H1 (cell line): Measurements from ENCODE around the gene SGPP2. TPM values are rescaled to one million over a fixed set of nuclear protein-coding genes. Genes with fewer than 3 reads are reported as not detected.

Experiments
- CTCF ChIA-PET: fragments of 300-600 bp; sonication (Branson Sonifier 250); formaldehyde crosslinking; loops from one replicate; lab custom pipeline; 2021; ENCODE audit not compliant: partially characterized antibody; lab: Charles Lee
- POLR2A ChIA-PET: fragments of 300-600 bp; sonication (Branson Sonifier 250); formaldehyde crosslinking; loops from one replicate; lab custom pipeline; 2021; ENCODE audit warnings: inconsistent platforms; ENCODE audit not compliant: partially characterized antibody; lab: Charles Lee
- DNase-seq, 2 experiments: peaks; one replicate each; pipeline versions ENCODE4 v3.0.0 to v3.0.0-alpha.2; 2010 to 2022; ENCODE audit warnings: low spot score in 2 of 2, low read depth in 1 of 2, mixed read lengths in 1 of 2
- FAIRE-seq: peaks from 2 replicates; lab custom pipeline; 2011; peaks lifted over from hg19 to GRCh38; lab: Jason Lieb, UNC
- H2AFZ ChIP-seq: 2 replicates; pipeline ENCODE4 v1.8.1; 2012; ENCODE audit warnings: low read length, inconsistent platforms
- H2AK5ac ChIP-seq: 2 replicates; pipeline ENCODE4 v1.6.1; 2013; ENCODE audit warnings: low read depth, low read length
- H2BK120ac ChIP-seq: replicated peaks from 2 replicates; pipeline ENCODE3; 2013; ENCODE audit warnings: low read depth, low read length, inconsistent platforms
- H2BK12ac ChIP-seq: 2 replicates; pipeline ENCODE4 v1.6.1; 2013; ENCODE audit warnings: low read depth, low read length
- H2BK15ac ChIP-seq: 2 replicates; pipeline ENCODE4 v1.6.1; 2013; ENCODE audit warnings: low read length
- H2BK20ac ChIP-seq: 2 replicates; pipeline ENCODE4 v1.6.1; 2013; ENCODE audit warnings: low read length
- H2BK5ac ChIP-seq: 2 replicates; pipeline ENCODE4 v1.6.1; 2013; ENCODE audit warnings: low read depth, low read length
- H3K14ac ChIP-seq: 2 replicates; pipeline ENCODE4 v1.6.1; 2013; ENCODE audit warnings: inconsistent platforms; ENCODE audit not compliant: insufficient read length
- H3K18ac ChIP-seq: 2 replicates; pipeline ENCODE4 v1.6.1; 2013; ENCODE audit warnings: low read length; ENCODE audit errors: extremely low read depth
- H3K23ac ChIP-seq: 2 replicates; pipeline ENCODE4 v1.6.1; 2013; ENCODE audit warnings: inconsistent platforms; ENCODE audit not compliant: insufficient read length
- H3K23me2 ChIP-seq: 2 replicates; pipeline ENCODE4 v1.6.1; 2013; ENCODE audit warnings: low read depth, low read length
- H3K27ac ChIP-seq: 2 replicates; pipeline ENCODE4 v1.6.1; 2011; ENCODE audit warnings: low read depth, low read length, inconsistent platforms
- H3K27me3 ChIP-seq, 4 experiments: replicated peaks in 1 of 4; 1 replicate in 1 of 4; 2 replicates in 3 of 4; pipeline versions ENCODE4 v1.6.1 to v1.8.1; 2011 to 2013; ENCODE audit warnings: low read length in 3 of 4, mild to moderate bottlenecking in 3 of 4, inconsistent platforms in 2 of 4, mixed read lengths in 2 of 4, moderate library complexity in 1 of 4; ENCODE audit not compliant: control insufficient read depth in 3 of 4, insufficient read depth in 3 of 4; ENCODE audit errors: extremely low read depth in 1 of 4
- H3K36me3 ChIP-seq, 4 experiments: 2 replicates each; pipeline versions ENCODE4 v1.6.1 to v1.8.1; 2011 to 2013; ENCODE audit warnings: mild to moderate bottlenecking in 4 of 4, low read length in 3 of 4, moderate library complexity in 2 of 4, control low read depth in 1 of 4, inconsistent platforms in 1 of 4; ENCODE audit not compliant: insufficient read depth in 4 of 4, control insufficient read depth in 2 of 4
- H3K4ac ChIP-seq: replicated peaks from 2 replicates; pipeline ENCODE3; 2013; ENCODE audit warnings: low read length, low read depth, mixed read lengths, inconsistent platforms; ENCODE audit not compliant: insufficient read length
- H3K4me1 ChIP-seq, 4 experiments: replicated peaks in 1 of 4; 1 replicate in 1 of 4; 2 replicates in 3 of 4; pipeline versions ENCODE4 v1.6.1 to v1.8.1; 2011 to 2013; ENCODE audit warnings: low read length in 3 of 4, inconsistent platforms in 2 of 4, mixed read lengths in 1 of 4; ENCODE audit not compliant: insufficient read depth in 4 of 4, control insufficient read depth in 3 of 4
- H3K4me2 ChIP-seq, 2 experiments: 2 replicates each; pipeline versions ENCODE4 v1.6.1 to v1.8.1; 2011 to 2013; ENCODE audit warnings: low read depth in 2 of 2, low read length in 2 of 2, control low read depth in 1 of 2, inconsistent platforms in 1 of 2, mild to moderate bottlenecking in 1 of 2; ENCODE audit not compliant: insufficient read depth in 1 of 2
- H3K4me3 ChIP-seq, 4 experiments: fragments of 200-600, 300-600 bp in 1 of 4; sonication (generic), shearing (Covaris generic), sonication (Bioruptor Twin) in 1 of 4; 2 replicates each; pipeline versions ENCODE4 v1.5.1 to v1.8.1; 2011 to 2016; ENCODE audit warnings: low read length in 4 of 4, low read depth in 3 of 4, control low read depth in 2 of 4, inconsistent platforms in 2 of 4, mild to moderate bottlenecking in 2 of 4, mixed read lengths in 1 of 4, moderate library complexity in 1 of 4; ENCODE audit not compliant: insufficient read depth in 2 of 4; ENCODE audit errors: extremely low read depth in 1 of 4
- H3K56ac ChIP-seq: replicated peaks from 2 replicates; pipeline ENCODE3; 2013; ENCODE audit warnings: low read depth, mild to moderate bottlenecking, mixed read lengths, low read length, inconsistent platforms; ENCODE audit not compliant: insufficient read length
- H3K79me1 ChIP-seq: 2 replicates; pipeline ENCODE4 v1.6.1; 2013; ENCODE audit warnings: low read depth, low read length, control low read depth
- H3K79me2 ChIP-seq, 2 experiments: 2 replicates each; pipeline versions ENCODE4 v1.6.1 to v1.8.1; 2012 to 2013; ENCODE audit warnings: low read length in 2 of 2, mild to moderate bottlenecking in 2 of 2, inconsistent platforms in 1 of 2; ENCODE audit not compliant: insufficient read depth in 2 of 2, control insufficient read depth in 1 of 2
- H3K9ac ChIP-seq, 4 experiments: replicated peaks in 1 of 4; 1 replicate in 1 of 4; 2 replicates in 3 of 4; pipeline versions ENCODE4 v1.6.1 to v1.8.1; 2011 to 2013; ENCODE audit warnings: low read depth in 3 of 4, low read length in 3 of 4, control low read depth in 2 of 4, mild to moderate bottlenecking in 2 of 4, moderate library complexity in 2 of 4, inconsistent platforms in 1 of 4; ENCODE audit errors: extremely low read depth in 1 of 4
- H3K9me3 ChIP-seq, 2 experiments: 2 replicates each; pipeline versions ENCODE4 v1.6.1 to v1.8.1; 2012 to 2013; ENCODE audit warnings: mild to moderate bottlenecking in 2 of 2, moderate library complexity in 2 of 2, control low read depth in 1 of 2, inconsistent platforms in 1 of 2, low read depth in 1 of 2, low read length in 1 of 2, mixed read lengths in 1 of 2; ENCODE audit not compliant: insufficient read depth in 2 of 2
- H4K20me1 ChIP-seq, 2 experiments: replicated peaks in 1 of 2; 2 replicates each; pipeline versions ENCODE3 to v1.8.1; 2011 to 2013; ENCODE audit warnings: inconsistent platforms in 2 of 2, low read length in 2 of 2, mild to moderate bottlenecking in 1 of 2; ENCODE audit not compliant: insufficient read depth in 2 of 2, control insufficient read depth in 1 of 2
- H4K5ac ChIP-seq: 2 replicates; pipeline ENCODE4 v1.6.1; 2013; ENCODE audit warnings: low read length, low read depth, mixed read lengths, inconsistent platforms; ENCODE audit not compliant: insufficient read length
- H4K8ac ChIP-seq: 2 replicates; pipeline ENCODE4 v1.8.0; 2013; ENCODE audit warnings: mild to moderate bottlenecking, moderate library complexity, low read length, inconsistent platforms; ENCODE audit not compliant: insufficient read depth; ENCODE audit errors: extremely low read depth
- H4K91ac ChIP-seq: replicated peaks from 2 replicates; pipeline ENCODE3; 2013; ENCODE audit warnings: low read length, mixed read lengths, inconsistent platforms; ENCODE audit not compliant: insufficient read length
- ASH2L ChIP-seq: fragments of 200-600, 300-600 bp; sonication (generic); IDR thresholded peaks from one replicate; pipeline ENCODE4 v1.7.1; 2017; ENCODE audit warnings: low read length
- CBX8 ChIP-seq: fragments of 300-800, 300-1000 bp; sonication (generic); IDR thresholded peaks from 2 replicates; pipeline ENCODE4 v1.7.1; 2016; ENCODE audit warnings: low read depth, low read length, borderline replicate concordance
- HDAC2 ChIP-seq, 2 experiments: fragments of 300-600 bp in 1 of 2; sonication (generic) in 1 of 2; IDR thresholded peaks; 2 replicates each; pipeline ENCODE4 v1.6.1; 2011 to 2012; ENCODE audit warnings: low read depth in 2 of 2, low read length in 2 of 2, mild to moderate bottlenecking in 2 of 2, moderate library complexity in 2 of 2, borderline replicate concordance in 1 of 2, inconsistent platforms in 1 of 2
- TEAD4 ChIP-seq: IDR thresholded peaks from 2 replicates; pipeline ENCODE4 v1.6.1; 2012; ENCODE audit warnings: low read depth, low read length, inconsistent platforms, mixed read lengths
- USF2 ChIP-seq: IDR thresholded peaks from 2 replicates; pipeline ENCODE4 v1.6.1; 2011; ENCODE audit warnings: low read length, improper control_type of control experiment
- YY1 ChIP-seq: IDR thresholded peaks from 2 replicates; pipeline ENCODE4 v1.6.1; 2011; ENCODE audit warnings: low read depth, mild to moderate bottlenecking, low read length
- WGBS, 2 experiments: shearing (Covaris generic) in 1 of 2; methylation state at CpG; one replicate each; pipeline versions ENCODE4 v1.1.6 to v1.1.7; 2013 to 2015; ENCODE audit warnings: low lambda C conversion rate in 2 of 2, mixed read lengths in 2 of 2, inconsistent platforms in 1 of 2, low coverage in 1 of 2, missing lambda C conversion rate in 1 of 2; ENCODE audit not compliant: insufficient replicate concordance in 2 of 2, insufficient coverage in 1 of 2, insufficient read length in 1 of 2; ENCODE audit errors: extremely low coverage in 1 of 2, missing lambda C conversion rate in 1 of 2; 5-methylcytosine and 5-hydroxymethylcytosine counted together
- polyA plus RNA-seq, 7 experiments: library from polyadenylated mRNA; depleted of rRNA in 3 of 7; stranded (reverse) in 5 of 7; unstranded in 2 of 7; fragments of >200 nt in 5 of 7; fragments of 200-250 nt in 2 of 7; gene quantifications; 1 replicate in 5 of 7; 2 replicates in 1 of 7; 4 replicates in 1 of 7; pipeline versions ENCODE4 v1.2.1 to v1.2.3, GENCODE V29; 2011 to 2013; ENCODE audit warnings: missing spikeins in 2 of 7, mixed read lengths in 2 of 7
- total RNA-seq: library from RNA; stranded (reverse); fragmentation: NEBNext Ultra II Directional; extraction: Animal tissue kit (Norgen Biotek cat#: 25700); gene quantifications from 2 replicates; pipeline ENCODE4 v1.2.1, GENCODE V29; 2021

SGPP2 gene
- total and polyA plus RNA-seq, 2 of the 8 experiments (the other 6 are each of a cell fraction or from before 2014, with no cell fraction given) = 0.29 TPM; not detected in 1

DNA sequence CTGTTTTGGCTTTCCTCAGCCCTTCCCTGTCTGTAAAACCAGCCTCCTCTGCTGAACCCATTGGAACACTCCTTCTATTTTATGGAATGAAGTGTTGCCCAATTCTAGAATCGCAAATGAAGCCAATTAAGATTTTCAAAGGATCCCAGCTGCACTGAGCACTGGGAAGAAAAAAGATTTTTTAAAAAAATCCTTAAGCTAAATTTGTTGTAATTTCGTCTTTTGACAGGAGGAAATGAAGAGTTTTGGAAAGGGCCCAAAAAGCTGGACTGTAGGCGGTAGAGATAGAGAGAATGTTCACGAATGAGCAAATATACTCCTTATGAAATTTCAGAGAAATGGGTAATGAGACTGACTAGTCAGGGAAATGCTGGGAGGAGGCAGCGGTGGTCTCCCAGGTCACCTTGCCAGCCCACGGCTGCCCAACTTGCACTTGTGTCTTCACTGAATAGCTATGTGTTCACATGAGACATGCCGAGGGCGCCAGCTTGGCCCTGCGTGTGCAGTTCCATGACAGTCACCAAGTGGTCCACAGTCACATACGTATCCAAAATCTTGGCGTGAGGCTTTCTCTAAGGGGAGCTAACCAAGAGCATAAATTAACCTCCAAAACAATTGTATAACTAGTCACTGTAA is 69.9 kb downstream of the SGPP2 start:
- Histone ChIP-seq H3K79me2 (no peaks in the 10 kb centered on the region), H3K27me3 (no peaks in the 10 kb centered on the region), H3K4me2 (no peak overlapping the region), H3K4me1 (no peaks in the 10 kb centered on the region), H2BK15ac (no peak overlapping the region), H2BK20ac (no peak overlapping the region), H3K18ac (no peak overlapping the region), H3K4me3 (no peak overlapping the region), H3K9me3 (peaks cover 3 to 9% of the 10 kb centered on the region in 2 experiments; a peak in 1 of 4 replicates), H3K23ac (no peak overlapping the region), H2BK120ac (no peak overlapping the region), H3K36me3 (no peaks in the 10 kb centered on the region), H4K91ac (no peak overlapping the region), H2BK12ac (no peak overlapping the region), H3K27ac (no peak overlapping the region), H3K79me1 (no peaks in the 10 kb centered on the region), H3K4ac (no peak overlapping the region), H3K23me2 (no peaks in the 10 kb centered on the region), H4K20me1 (no peaks in the 10 kb centered on the region), H2BK5ac (no peak overlapping the region), H3K14ac (no peak overlapping the region), H3K9ac (no peak overlapping the region), H3K56ac (no peak overlapping the region), H2AFZ (no peak overlapping the region), H4K5ac (no peak overlapping the region), H4K8ac (no peak overlapping the region), H2AK5ac (no peak overlapping the region)
- WGBS, 2 experiments = 84% methylated on average over 11 of the region's 11 CpGs; no CpG with 5 or more reads in 1 of the 2 experiments
- DNase-seq (no peak), FAIRE-seq (no peak)
- POLR2A ChIA-PET = interaction anchor here (0.5 kb wide), 1 partner anchor 42 kb away, joined by 3 read pairs; no protein-coding TSS in a partner anchor
- CTCF ChIA-PET = interaction anchor here (0.9 to 1.5 kb wide), 4 partner anchors 9 to 130 kb away, joined by 3 to 4 read pairs (median 3); no protein-coding TSS in a partner anchor
- TF ChIP-seq TEAD4 (no peak), YY1 (no peak), CBX8 (no peak), HDAC2 (IDR thresholded peaks at IDR 0.05; ENCODE audit: borderline replicate concordance in 1 of 2, low read depth in 2 of 2, low read length in 2 of 2) (no peak), ASH2L (no peak), USF2 (no peak)
